Gastroesophageal sphincter (tissue), 3 donors: ENCODE measurements around the gene STUB1.

Experiments used
- POLR2A ChIP-seq, 2 donors: fragments of 450-650 bp; IDR thresholded peaks; one replicate each; pipeline ENCODE4 v1.6.1; 2017; ENCODE audit warnings: antibody characterized with exemption in 2 of 2, mild to moderate bottlenecking in 2 of 2, moderate library complexity in 1 of 2
- TF ChIP-seq, protein P1 (sequence below), 4 experiments: fragments of 200-600 bp in 2 of 4; fragments of 450-650 bp in 2 of 4; sonication (generic) in 1 of 4; IDR thresholded peaks; one replicate each; pipeline ENCODE4 v1.5.1; 2017 to 2019; ENCODE audit warnings: antibody characterized with exemption in 4 of 4, mild to moderate bottlenecking in 2 of 4, moderate library complexity in 2 of 4

DNA sequence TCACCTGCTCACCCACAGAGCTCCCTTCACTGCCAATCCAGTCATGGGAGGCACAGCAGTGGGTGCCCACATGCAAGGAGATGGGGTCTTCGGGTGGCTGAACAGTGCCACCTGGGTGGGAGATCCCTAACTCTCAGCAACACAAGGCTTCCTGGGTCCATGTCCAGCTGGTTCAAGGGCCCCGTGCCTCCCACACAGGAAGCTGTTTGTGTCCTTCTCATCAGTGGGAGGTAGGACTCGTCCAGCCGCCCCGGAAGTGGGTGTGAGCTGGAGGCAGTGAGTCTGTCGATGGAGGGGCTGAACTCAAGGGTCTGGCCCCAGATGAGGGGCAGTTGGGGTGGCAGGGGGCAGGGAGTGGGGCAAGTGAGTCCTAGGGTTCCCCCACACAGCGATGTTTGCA is 23.8 kb downstream of the STUB1 start:
- TF ChIP-seq, protein P1, sequence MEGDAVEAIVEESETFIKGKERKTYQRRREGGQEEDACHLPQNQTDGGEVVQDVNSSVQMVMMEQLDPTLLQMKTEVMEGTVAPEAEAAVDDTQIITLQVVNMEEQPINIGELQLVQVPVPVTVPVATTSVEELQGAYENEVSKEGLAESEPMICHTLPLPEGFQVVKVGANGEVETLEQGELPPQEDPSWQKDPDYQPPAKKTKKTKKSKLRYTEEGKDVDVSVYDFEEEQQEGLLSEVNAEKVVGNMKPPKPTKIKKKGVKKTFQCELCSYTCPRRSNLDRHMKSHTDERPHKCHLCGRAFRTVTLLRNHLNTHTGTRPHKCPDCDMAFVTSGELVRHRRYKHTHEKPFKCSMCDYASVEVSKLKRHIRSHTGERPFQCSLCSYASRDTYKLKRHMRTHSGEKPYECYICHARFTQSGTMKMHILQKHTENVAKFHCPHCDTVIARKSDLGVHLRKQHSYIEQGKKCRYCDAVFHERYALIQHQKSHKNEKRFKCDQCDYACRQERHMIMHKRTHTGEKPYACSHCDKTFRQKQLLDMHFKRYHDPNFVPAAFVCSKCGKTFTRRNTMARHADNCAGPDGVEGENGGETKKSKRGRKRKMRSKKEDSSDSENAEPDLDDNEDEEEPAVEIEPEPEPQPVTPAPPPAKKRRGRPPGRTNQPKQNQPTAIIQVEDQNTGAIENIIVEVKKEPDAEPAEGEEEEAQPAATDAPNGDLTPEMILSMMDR (IDR thresholded peaks at IDR 0.05) = no peak
- TF ChIP-seq POLR2A (IDR thresholded peaks at IDR 0.05) = no peak
